ENCODE data around the gene TMEM175. TPM values are rescaled to one million over a fixed set of nuclear protein-coding genes. Genes with fewer than 3 reads are reported as not detected.

The TMEM175 gene
- total RNA-seq, 1 experiment from 2014 or later = 20.2 TPM

DNA sequence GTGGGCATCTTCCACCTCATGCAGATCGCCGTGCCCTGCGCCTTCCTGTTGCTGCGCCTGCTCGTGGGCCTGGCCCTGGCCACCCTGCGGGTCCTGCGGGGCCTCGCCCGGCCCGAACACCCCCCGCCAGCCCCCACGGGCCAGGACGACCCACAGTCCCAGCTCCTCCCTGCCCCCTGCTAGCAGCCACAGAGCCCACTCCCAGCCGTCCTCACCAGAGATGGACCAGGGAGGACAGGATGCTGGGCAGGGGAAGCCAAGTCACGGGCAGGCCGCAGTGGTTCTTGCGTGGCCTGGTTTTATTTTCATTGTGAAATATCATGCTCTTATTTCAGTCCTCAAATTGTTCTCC lies 26.0 kb downstream of the TMEM175 start:
- no TSS peak for BruUV-seq (replicated peaks)
- ChIA-PET CTCF (no interaction called here), POLR2A (ENCODE audit: unreplicated experiment) (no interaction called here)

DNA sequence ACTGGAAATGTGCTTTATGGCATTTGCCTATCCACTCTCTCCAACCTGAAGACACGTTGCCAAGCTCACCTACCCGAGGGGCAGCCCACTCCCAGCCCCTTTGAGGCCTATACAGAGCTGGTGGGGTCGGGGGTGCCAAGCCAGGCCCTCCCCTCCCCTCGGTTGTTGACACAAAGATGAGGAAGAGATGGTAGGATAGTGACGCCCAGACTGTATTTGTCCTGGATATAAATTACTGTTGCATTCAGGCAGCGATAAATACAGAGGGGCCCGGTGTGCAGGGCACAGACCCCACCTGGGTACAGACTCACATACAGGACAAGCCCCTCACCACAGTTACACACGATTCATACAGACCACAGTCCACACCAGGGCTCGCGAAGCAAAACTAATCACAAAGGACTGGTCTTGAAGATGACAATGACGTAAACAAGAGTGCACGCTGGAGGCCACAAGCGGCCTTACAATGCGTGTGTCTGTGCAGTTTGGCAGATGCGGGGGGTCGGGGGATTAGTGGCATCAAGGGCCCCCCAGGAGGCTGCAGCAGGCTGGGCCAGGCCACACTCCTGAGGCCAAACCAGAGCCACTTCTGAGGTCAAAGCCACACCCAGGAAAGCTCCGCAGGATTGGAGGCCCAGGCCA lies 26.6 kb downstream of the TMEM175 start:
- BruUV-seq (replicated peaks) = no TSS peak
- Histone ChIP-seq H3F3A (ENCODE audit: insufficient read depth, low read depth) (no peaks in the 10 kb centered on the region), H3K4me1 (replicated peaks; ENCODE audit: insufficient read depth) (no peaks in the 10 kb centered on the region), H3K36me3 (ENCODE audit: low read depth) (no peaks in the 10 kb centered on the region), H3K4me2 (no peak overlapping the region), H3K4me3 (no peak overlapping the region), H3K9me2 (ENCODE audit: insufficient read depth) (no peaks in the 10 kb centered on the region), H3K79me2 (ENCODE audit: low read depth) (no peaks in the 10 kb centered on the region), H3K9me3 (ENCODE audit: insufficient read depth, low read depth) (no peaks in the 10 kb centered on the region), H3K27me3 (ENCODE audit: insufficient read depth, low read depth) (no peaks in the 10 kb centered on the region), H4K20me1 (ENCODE audit: insufficient read depth) (no peaks in the 10 kb centered on the region), H2AFZ (no peak overlapping the region), H3K27ac (no peak overlapping the region)
- DNase-seq = no peak
- intact Hi-C loops (cut with micrococcal nuclease; ENCODE audit: unreplicated experiment) = no loop called here
- ChIA-PET CTCF (no interaction called here), POLR2A (ENCODE audit: unreplicated experiment) (interaction anchor here (0.5 kb wide), 1 partner anchor 378 kb away, joined by 3 read pairs; no protein-coding TSS in a partner anchor)
- TF ChIP-seq, protein P1, sequence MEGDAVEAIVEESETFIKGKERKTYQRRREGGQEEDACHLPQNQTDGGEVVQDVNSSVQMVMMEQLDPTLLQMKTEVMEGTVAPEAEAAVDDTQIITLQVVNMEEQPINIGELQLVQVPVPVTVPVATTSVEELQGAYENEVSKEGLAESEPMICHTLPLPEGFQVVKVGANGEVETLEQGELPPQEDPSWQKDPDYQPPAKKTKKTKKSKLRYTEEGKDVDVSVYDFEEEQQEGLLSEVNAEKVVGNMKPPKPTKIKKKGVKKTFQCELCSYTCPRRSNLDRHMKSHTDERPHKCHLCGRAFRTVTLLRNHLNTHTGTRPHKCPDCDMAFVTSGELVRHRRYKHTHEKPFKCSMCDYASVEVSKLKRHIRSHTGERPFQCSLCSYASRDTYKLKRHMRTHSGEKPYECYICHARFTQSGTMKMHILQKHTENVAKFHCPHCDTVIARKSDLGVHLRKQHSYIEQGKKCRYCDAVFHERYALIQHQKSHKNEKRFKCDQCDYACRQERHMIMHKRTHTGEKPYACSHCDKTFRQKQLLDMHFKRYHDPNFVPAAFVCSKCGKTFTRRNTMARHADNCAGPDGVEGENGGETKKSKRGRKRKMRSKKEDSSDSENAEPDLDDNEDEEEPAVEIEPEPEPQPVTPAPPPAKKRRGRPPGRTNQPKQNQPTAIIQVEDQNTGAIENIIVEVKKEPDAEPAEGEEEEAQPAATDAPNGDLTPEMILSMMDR (conservative IDR thresholded peaks at IDR 0.05) = no peak
- no peak for TF ChIP-seq EZH2 (IDR thresholded peaks at IDR 0.05; ENCODE audit: low read depth)

More for the DNA sequence above, 26.0 kb downstream of the TMEM175 start:
- Histone ChIP-seq H3K4me3 (no peak overlapping the region), H3K4me2 (no peak overlapping the region), H3K9me2 (ENCODE audit: insufficient read depth) (no peaks in the 10 kb centered on the region), H3K4me1 (replicated peaks; ENCODE audit: insufficient read depth) (no peaks in the 10 kb centered on the region), H3K36me3 (ENCODE audit: low read depth) (no peaks in the 10 kb centered on the region), H2AFZ (no peak overlapping the region), H3F3A (ENCODE audit: insufficient read depth, low read depth) (no peaks in the 10 kb centered on the region), H3K79me2 (ENCODE audit: low read depth) (no peaks in the 10 kb centered on the region), H3K9me3 (ENCODE audit: insufficient read depth, low read depth) (no peaks in the 10 kb centered on the region), H3K27me3 (ENCODE audit: insufficient read depth, low read depth) (no peaks in the 10 kb centered on the region), H4K20me1 (ENCODE audit: insufficient read depth) (no peaks in the 10 kb centered on the region), H3K27ac (no peak overlapping the region)
- no peak for DNase-seq
- TF ChIP-seq EZH2 (IDR thresholded peaks at IDR 0.05; ENCODE audit: low read depth) = no peak
- TF ChIP-seq, protein P1 (conservative IDR thresholded peaks at IDR 0.05) = no peak
- intact Hi-C loops (cut with micrococcal nuclease; ENCODE audit: unreplicated experiment) = no loop called here

DNA sequence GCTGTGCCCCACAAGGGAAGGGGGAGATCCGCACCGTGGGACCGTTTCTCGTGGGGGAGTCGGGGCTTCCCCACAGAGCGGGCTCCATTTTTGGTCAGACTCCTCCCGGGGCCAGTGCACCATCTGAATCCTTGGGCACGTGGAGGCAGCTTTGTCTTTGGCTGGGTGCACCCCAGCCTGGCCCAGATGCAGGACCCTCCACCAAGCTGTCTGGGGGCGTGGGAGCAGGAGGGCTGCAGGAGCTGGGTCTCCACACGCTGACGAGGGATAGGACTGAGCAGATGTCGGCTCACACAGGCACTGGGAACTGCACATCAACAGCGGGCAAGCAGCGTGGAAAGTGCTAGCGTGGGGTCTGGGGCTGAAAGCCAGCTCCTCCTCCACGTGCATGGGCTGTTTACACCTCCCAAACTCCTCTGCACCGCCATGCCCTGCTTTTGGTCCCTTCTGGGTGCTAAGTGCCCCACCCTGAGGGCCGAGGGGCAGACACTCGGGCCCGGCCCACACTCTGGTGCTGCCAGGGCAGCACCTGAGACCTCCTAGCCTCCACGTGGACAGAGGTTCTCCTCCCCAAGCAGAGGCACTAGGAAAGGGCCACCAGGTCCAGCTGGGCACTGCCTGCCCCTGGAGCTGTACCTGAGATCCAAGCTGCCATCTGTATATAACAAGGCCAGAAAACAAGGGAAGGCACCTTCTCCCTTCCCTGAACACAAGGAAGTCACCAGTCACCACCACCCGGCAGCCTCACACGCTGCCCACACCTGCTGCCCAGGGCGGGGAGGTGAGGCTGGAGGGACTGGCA lies 27.3 kb downstream of the TMEM175 start:
- no peak overlapping the region for H2AFZ ChIP-seq
- CTCF ChIA-PET = no interaction called here

More for the DNA sequence above, 27.3 kb downstream of the TMEM175 start:
- intact Hi-C loops (cut with micrococcal nuclease; ENCODE audit: unreplicated experiment) = no loop called here
- no peaks in the 10 kb centered on the region for H3K4me1 ChIP-seq (replicated peaks; ENCODE audit: insufficient read depth)
- TF ChIP-seq EZH2 (IDR thresholded peaks at IDR 0.05; ENCODE audit: low read depth) = no peak
- TF ChIP-seq, protein P1 (conservative IDR thresholded peaks at IDR 0.05) = no peak
- H3F3A ChIP-seq (ENCODE audit: insufficient read depth, low read depth) = no peaks in the 10 kb centered on the region
- DNase-seq = no peak
- no peaks in the 10 kb centered on the region for H3K9me3 ChIP-seq (ENCODE audit: insufficient read depth, low read depth)
- no peak overlapping the region for H3K4me2 ChIP-seq
- no peaks in the 10 kb centered on the region for H3K27me3 ChIP-seq (ENCODE audit: insufficient read depth, low read depth)
- no peaks in the 10 kb centered on the region for H3K36me3 ChIP-seq (ENCODE audit: low read depth)
- BruUV-seq (replicated peaks) = no TSS peak
- H3K4me3 ChIP-seq = no peak overlapping the region
- no peak overlapping the region for H3K27ac ChIP-seq
- H3K79me2 ChIP-seq (ENCODE audit: low read depth) = no peaks in the 10 kb centered on the region
- H4K20me1 ChIP-seq (ENCODE audit: insufficient read depth) = no peaks in the 10 kb centered on the region
- no peaks in the 10 kb centered on the region for H3K9me2 ChIP-seq (ENCODE audit: insufficient read depth)
- POLR2A ChIA-PET (ENCODE audit: unreplicated experiment) = no interaction called here
